Mesenchymal stem cell (in vitro differentiated cells and primary cell): ENCODE data around the gene RUSF1. TPM values are rescaled to one million over a fixed set of nuclear protein-coding genes. Genes with fewer than 3 reads are reported as not detected.
A peak's percentile ranks its signal among the peaks of the same experiment; 100 is the strongest.
"Not testable (repeated sequence)": the region's sequence is repeated elsewhere in the genome, so short reads cannot be mapped to it uniquely, and the experiment has no call there.

ENCODE experiments used
- DNase-seq: peaks from one replicate; pipeline ENCODE4 v3.0.0-alpha.2; 2013
- H2AFZ ChIP-seq: one replicate; pipeline ENCODE4 v1.6.1; 2013; ENCODE audit warnings: low read depth, mild to moderate bottlenecking, control low read depth, inconsistent platforms, low read length, moderate library complexity
- H2AK5ac ChIP-seq: 2 replicates; pipeline ENCODE4 v1.6.1; 2013; ENCODE audit warnings: low read length, moderate library complexity, mild to moderate bottlenecking, inconsistent platforms; ENCODE audit not compliant: severe bottlenecking
- H2BK120ac ChIP-seq: one replicate; pipeline ENCODE4 v1.6.1; 2013; ENCODE audit warnings: low read depth, mild to moderate bottlenecking, inconsistent platforms, low read length, moderate library complexity
- H2BK12ac ChIP-seq, 2 experiments: one replicate each; pipeline ENCODE4 v1.6.1; 2013; ENCODE audit warnings: inconsistent platforms in 2 of 2, low read length in 2 of 2, mild to moderate bottlenecking in 2 of 2, moderate library complexity in 2 of 2, control low read depth in 1 of 2
- H2BK15ac ChIP-seq: one replicate; pipeline ENCODE4 v1.6.1; 2013; ENCODE audit warnings: mild to moderate bottlenecking, low read depth, inconsistent platforms; ENCODE audit not compliant: poor library complexity, severe bottlenecking
- H2BK5ac ChIP-seq: 2 replicates; pipeline ENCODE4 v1.6.1; 2013; ENCODE audit warnings: low read depth, mild to moderate bottlenecking, low read length, control low read depth, inconsistent platforms; ENCODE audit not compliant: poor library complexity, severe bottlenecking
- H3K14ac ChIP-seq, 2 experiments: one replicate each; pipeline ENCODE4 v1.6.1; 2013; ENCODE audit warnings: inconsistent platforms in 2 of 2, low read length in 2 of 2, control low read depth in 1 of 2, mild to moderate bottlenecking in 1 of 2, moderate library complexity in 1 of 2
- H3K18ac ChIP-seq, 2 experiments: one replicate each; pipeline ENCODE4 v1.6.1; 2013; ENCODE audit warnings: inconsistent platforms in 2 of 2, low read length in 2 of 2, control low read depth in 1 of 2, low read depth in 1 of 2, mild to moderate bottlenecking in 1 of 2
- H3K23ac ChIP-seq, 2 experiments: one replicate each; pipeline ENCODE4 v1.6.1; 2013; ENCODE audit warnings: inconsistent platforms in 2 of 2, low read length in 2 of 2, mild to moderate bottlenecking in 2 of 2, moderate library complexity in 2 of 2, control low read depth in 1 of 2
- H3K27ac ChIP-seq: 2 replicates; pipeline ENCODE4 v1.5.1; 2013; ENCODE audit warnings: mild to moderate bottlenecking, moderate library complexity, low read length, control low read depth, inconsistent platforms; ENCODE audit not compliant: poor library complexity, severe bottlenecking
- H3K27me3 ChIP-seq, 2 experiments: 2 replicates each; pipeline versions ENCODE4 v1.6.1 to v1.7.0; 2013; ENCODE audit warnings: low read length in 2 of 2, mild to moderate bottlenecking in 2 of 2, moderate library complexity in 2 of 2, control low read depth in 1 of 2, inconsistent platforms in 1 of 2; ENCODE audit not compliant: control insufficient read depth in 1 of 2, insufficient read depth in 1 of 2
- H3K36me3 ChIP-seq, 2 experiments: 2 replicates each; pipeline versions ENCODE4 v1.6.1 to v1.7.0; 2013; ENCODE audit warnings: low read length in 2 of 2, control low read depth in 1 of 2, inconsistent platforms in 1 of 2, low read depth in 1 of 2, mild to moderate bottlenecking in 1 of 2; ENCODE audit not compliant: insufficient read depth in 2 of 2, control insufficient read depth in 1 of 2
- H3K4ac ChIP-seq, 2 experiments: one replicate each; pipeline ENCODE4 v1.6.1; 2013; ENCODE audit warnings: inconsistent platforms in 2 of 2, low read length in 2 of 2, mild to moderate bottlenecking in 2 of 2, moderate library complexity in 2 of 2, control low read depth in 1 of 2, low read depth in 1 of 2
- H3K4me1 ChIP-seq: 2 replicates; pipeline ENCODE4 v1.6.1; 2013; ENCODE audit warnings: low read depth, low read length, control low read depth; ENCODE audit not compliant: control insufficient read depth, insufficient read depth
- H3K4me2 ChIP-seq: 2 replicates; pipeline ENCODE4 v1.6.1; 2013; ENCODE audit warnings: low read length, mild to moderate bottlenecking, inconsistent platforms; ENCODE audit not compliant: poor library complexity, severe bottlenecking
- H3K4me3 ChIP-seq, 2 experiments: 2 replicates each; pipeline versions ENCODE4 v1.5.1 to v1.7.0; 2013; ENCODE audit warnings: low read length in 2 of 2, mild to moderate bottlenecking in 2 of 2, control low read depth in 1 of 2, low read depth in 1 of 2; ENCODE audit not compliant: insufficient read depth in 1 of 2
- H3K79me1 ChIP-seq: replicated peaks from 2 replicates; pipeline ENCODE4 v1.6.1; 2013; ENCODE audit warnings: mild to moderate bottlenecking, control low read depth, low read length, inconsistent platforms; ENCODE audit not compliant: poor library complexity, severe bottlenecking
- H3K9ac ChIP-seq: 2 replicates; pipeline ENCODE4 v1.7.0; 2013; ENCODE audit warnings: mild to moderate bottlenecking, low read length, moderate library complexity
- H3K9me3 ChIP-seq: 2 replicates; pipeline ENCODE4 v1.7.0; 2013; ENCODE audit warnings: mild to moderate bottlenecking, low read length; ENCODE audit not compliant: control insufficient read depth
- H4K8ac ChIP-seq: one replicate; pipeline ENCODE4 v1.6.1; 2013; ENCODE audit warnings: inconsistent platforms, mild to moderate bottlenecking, low read length, moderate library complexity
- H4K91ac ChIP-seq: one replicate; pipeline ENCODE4 v1.6.1; 2013; ENCODE audit warnings: mild to moderate bottlenecking, low read length, inconsistent platforms
- WGBS: methylation state at CpG from one replicate; pipeline ENCODE4 v1.1.7; 2013; ENCODE audit warnings: mixed read lengths; 5-methylcytosine and 5-hydroxymethylcytosine counted together
- polyA plus RNA-seq, 2 experiments: library from polyadenylated mRNA; stranded (reverse); fragments of 200-250 nt; gene quantifications; one replicate each; pipeline ENCODE4 v1.2.3, GENCODE V29; 2013

RUSF1 gene
- 41.3 TPM for polyA plus RNA-seq (2013, experiment 1 of 2)
- polyA plus RNA-seq (2013, experiment 2 of 2): 40.4 TPM

DNA sequence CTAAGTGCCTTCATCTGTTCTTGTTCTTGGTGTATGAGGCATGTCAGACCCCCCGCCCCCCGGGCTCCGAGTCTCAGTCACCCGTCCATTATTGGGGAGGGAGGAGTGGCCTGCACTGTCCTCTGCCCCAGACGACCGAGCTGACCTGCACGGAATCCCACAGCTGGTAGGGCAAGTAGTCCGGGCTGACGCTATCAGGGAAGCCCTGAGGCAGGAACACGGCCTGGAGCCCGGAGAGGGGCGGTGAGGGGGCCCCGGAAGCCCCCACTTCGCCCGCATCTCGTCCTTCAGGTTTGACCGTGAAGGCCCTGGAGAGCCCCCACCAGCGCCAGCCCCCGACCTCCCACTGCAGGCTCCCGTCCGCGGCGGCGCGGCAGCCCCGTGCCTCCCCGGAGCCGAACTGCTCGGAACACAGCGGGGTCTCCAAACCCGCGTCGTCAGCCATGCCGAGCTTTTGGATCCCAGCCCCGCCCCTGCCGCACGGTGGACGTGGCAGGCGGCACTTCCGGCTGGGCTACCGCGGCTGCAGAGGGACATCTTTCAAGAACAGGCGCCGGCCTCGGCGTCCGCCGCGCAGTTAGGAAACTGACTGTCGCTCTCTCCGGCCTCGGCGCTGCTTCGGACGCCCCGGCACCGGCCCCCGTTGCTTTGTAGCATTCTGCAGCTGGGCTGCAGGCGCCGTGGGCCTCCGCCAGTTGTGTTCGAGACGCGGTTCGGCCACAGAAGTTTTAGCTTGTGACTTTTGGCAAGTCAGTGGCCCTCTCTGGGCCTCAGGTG is at the start of gene RUSF1:
Gene RUSF1 (minus strand): TSS at position 463 of the 777 bp plus-strand sequence. CDS start 18 bp downstream, at position 445.
- under 1% methylated on average over 64 of the region's 65 CpGs for WGBS
- peaks cover 16% of the 10 kb centered on the region for H3K79me1 ChIP-seq
- peak within 1 kb of the TSS; percentile 99 for H4K8ac ChIP-seq
- DNase-seq: peak; percentile 91
- H2BK5ac ChIP-seq: peak within 1 kb of the TSS; percentile 98
- peak within 1 kb of the TSS; percentile 94 to 100 for H3K23ac ChIP-seq
- H3K4me3 ChIP-seq: peak within 1 kb of the TSS; percentile 94 to 97
- peak within 1 kb of the TSS; percentile 88 to 91 for H3K14ac ChIP-seq
- peak within 1 kb of the TSS; percentile 98 for H3K9ac ChIP-seq
- no peaks in the 10 kb centered on the region for H3K27me3 ChIP-seq
- peak within 1 kb of the TSS; percentile 100 for H2BK120ac ChIP-seq
- peak within 1 kb of the TSS; percentile 99 for H4K91ac ChIP-seq
- peak within 1 kb of the TSS; percentile 75 for H3K27ac ChIP-seq
- peak within 1 kb of the TSS; percentile 98 to 99 for H3K18ac ChIP-seq
- H3K4me2 ChIP-seq: peak within 1 kb of the TSS; percentile 89
- H2AK5ac ChIP-seq: peak within 1 kb of the TSS; percentile 90
- H2BK15ac ChIP-seq: peak within 1 kb of the TSS; percentile 100
- peak within 1 kb of the TSS; percentile 89 for H2AFZ ChIP-seq
- H3K36me3 ChIP-seq: peaks cover 6 to 21% of the 10 kb centered on the region in 2 experiments
- peaks cover 4% of the 10 kb centered on the region for H3K4me1 ChIP-seq
- H3K9me3 ChIP-seq: peaks cover 5% of the 10 kb centered on the region
- peak within 1 kb of the TSS in 1 of 2 experiments; percentile 80 for H2BK12ac ChIP-seq
- H3K4ac ChIP-seq: peak within 1 kb of the TSS; percentile 98 to 99

DNA sequence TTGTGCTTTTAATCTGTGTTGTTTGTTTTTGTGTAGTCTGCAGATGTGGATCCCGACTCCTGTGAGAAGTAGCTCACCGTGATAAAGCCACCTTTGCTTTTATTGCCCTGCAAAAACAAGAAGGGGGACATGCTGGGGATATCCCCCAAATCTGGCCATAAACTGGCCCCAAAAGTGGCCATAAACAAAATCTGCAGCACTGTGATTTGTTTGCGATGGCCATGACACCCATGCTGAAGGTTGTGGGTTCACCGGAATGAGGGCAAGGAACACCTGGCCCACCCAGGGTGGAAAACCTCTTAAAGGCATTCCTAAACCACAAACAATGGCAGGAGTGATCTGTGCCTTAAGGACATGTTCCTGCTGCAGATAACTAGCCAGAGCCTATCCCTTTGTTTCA is 34.6 kb upstream of the RUSF1 start:
- no peak overlapping the region for H3K18ac ChIP-seq
- no peak overlapping the region for H2BK15ac ChIP-seq
- WGBS: 88% methylated on average over 4 of the region's 4 CpGs
- no peaks in the 10 kb centered on the region for H3K27me3 ChIP-seq
- H3K9me3 ChIP-seq: peaks cover 13% of the 10 kb centered on the region
- H2AK5ac ChIP-seq: no peak overlapping the region
- H4K8ac ChIP-seq: no peak overlapping the region
- no peaks in the 10 kb centered on the region for H3K79me1 ChIP-seq
- no peak overlapping the region for H2BK120ac ChIP-seq
- no peak overlapping the region for H3K23ac ChIP-seq
- DNase-seq: no peak
- H3K4me3 ChIP-seq: no peak overlapping the region
- no peak overlapping the region for H3K27ac ChIP-seq
- no peak overlapping the region for H3K4me2 ChIP-seq
- H3K14ac ChIP-seq: no peak overlapping the region
- H3K36me3 ChIP-seq: no peaks in the 10 kb centered on the region
- H4K91ac ChIP-seq: no peak overlapping the region
- H2BK5ac ChIP-seq: no peak overlapping the region
- H2AFZ ChIP-seq: no peak overlapping the region
- H2BK12ac ChIP-seq: no peak overlapping the region
- no peak overlapping the region for H3K4ac ChIP-seq
- H3K4me1 ChIP-seq: no peaks in the 10 kb centered on the region
- no peak overlapping the region for H3K9ac ChIP-seq

DNA sequence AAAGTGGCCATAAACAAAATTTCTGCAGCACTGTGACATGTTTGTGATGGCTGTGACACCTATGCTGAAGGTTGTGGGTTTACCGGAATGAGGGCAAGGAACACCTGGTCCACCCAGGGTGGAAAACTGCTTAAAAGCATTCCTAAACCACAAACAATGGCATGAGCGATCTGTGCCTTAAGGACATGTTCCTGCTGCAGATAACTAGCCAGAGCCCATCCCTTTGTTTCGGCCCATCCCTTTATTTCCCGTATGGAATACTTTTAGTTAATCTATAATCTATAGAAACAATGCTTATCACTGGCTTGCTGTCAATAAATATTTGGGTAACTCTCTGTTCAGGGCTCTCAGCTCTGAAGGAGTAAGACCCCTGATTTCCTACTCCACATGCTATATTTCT is 31.6 kb upstream of the RUSF1 start:
- H3K4me1 ChIP-seq, H2AFZ ChIP-seq, H3K18ac ChIP-seq, H3K4ac ChIP-seq, H3K4me3 ChIP-seq, H3K9ac ChIP-seq, H3K27ac ChIP-seq, H3K23ac ChIP-seq, DNase-seq, H3K14ac ChIP-seq, H3K79me1 ChIP-seq, H4K8ac ChIP-seq, H3K27me3 ChIP-seq, H3K4me2 ChIP-seq, H2BK120ac ChIP-seq, H3K36me3 ChIP-seq, H2BK5ac ChIP-seq, H2BK12ac ChIP-seq, H4K91ac ChIP-seq, H2AK5ac ChIP-seq: not testable (repeated sequence)
- Histone ChIP-seq H2BK15ac (peak overlapping the region; percentile 28), H3K9me3 (peaks cover 10% of the 10 kb centered on the region)
- 88% methylated on average over 1 of the region's 4 CpGs for WGBS

DNA sequence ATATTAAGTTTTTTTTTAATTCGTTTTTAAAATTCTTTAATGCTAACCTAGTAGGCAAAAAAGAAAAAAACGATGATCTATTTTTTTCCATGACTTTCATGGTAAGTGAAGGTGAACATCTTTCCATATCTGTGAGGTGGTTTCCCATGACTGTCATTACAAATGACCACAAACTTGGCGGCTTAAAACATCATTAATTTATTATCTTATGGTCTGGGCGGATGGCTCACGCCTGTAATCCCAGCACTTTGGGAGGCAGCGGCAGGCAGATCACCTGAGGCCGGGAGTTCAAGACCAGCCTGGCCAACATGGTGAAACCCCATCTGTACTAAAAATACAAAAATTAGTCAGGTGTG is 30.0 kb upstream of the RUSF1 start:
- H3K4me2 ChIP-seq, H3K4me1 ChIP-seq, H2BK5ac ChIP-seq, H3K23ac ChIP-seq, H3K79me1 ChIP-seq, H2BK120ac ChIP-seq, H2AK5ac ChIP-seq, H3K4ac ChIP-seq, H4K91ac ChIP-seq, DNase-seq, H3K4me3 ChIP-seq, H3K27ac ChIP-seq, H2BK12ac ChIP-seq, H3K9me3 ChIP-seq, H4K8ac ChIP-seq, H3K18ac ChIP-seq, H2AFZ ChIP-seq, H3K9ac ChIP-seq, H3K14ac ChIP-seq, H3K36me3 ChIP-seq, H3K27me3 ChIP-seq, H2BK15ac ChIP-seq: not testable (repeated sequence)
- 89% methylated on average over 5 of the region's 7 CpGs for WGBS
